PC-3 (cell line): Measurements from ENCODE around the gene PHETA1. TPM values are rescaled to one million over a fixed set of nuclear protein-coding genes. Genes with fewer than 3 reads are reported as not detected.

Source experiments
- ATAC-seq: fragments of 200-7000 bp; cut with Tn5 transposase; 2 replicates; pipeline ENCODE4 v1.9.1; 2020; ENCODE audit warnings: mild to moderate bottlenecking, moderate library complexity
- BruUV-seq: library from RNA; stranded (reverse); fragments of 400-500 nt; replicated peaks from 2 replicates; lab custom pipeline; 2021; lab: Mats Ljungman, UMichigan
- CTCF ChIA-PET: fragments of 300-600 bp; sonication (Branson Sonifier 250); formaldehyde crosslinking; loops from one replicate; lab custom pipeline; 2022; ENCODE audit warnings: antibody characterized with exemption; lab: Charles Lee
- POLR2A ChIA-PET: fragments of 300-600 bp; sonication (Branson Sonifier 250); formaldehyde crosslinking; loops from one replicate; lab custom pipeline; 2022; ENCODE audit warnings: antibody characterized with exemption; ENCODE audit not compliant: unreplicated experiment; lab: Charles Lee
- DNase-seq: peaks from one replicate; pipeline ENCODE4 v3.0.0-alpha.2; 2015
- H2AFZ ChIP-seq: fragments of 300-600 bp; sonication (generic); 2 replicates; pipeline ENCODE4 v1.6.0; 2016; ENCODE audit warnings: antibody characterized with exemption, low read length
- H3F3A ChIP-seq: fragments of 300-600 bp; sonication (generic); one replicate; pipeline ENCODE4 v1.6.0; 2017; ENCODE audit warnings: antibody characterized with exemption, low read length, control low read depth, mild to moderate bottlenecking; ENCODE audit not compliant: unreplicated experiment
- H3K27ac ChIP-seq: fragments of 300-600 bp; sonication (generic); 2 replicates; pipeline ENCODE4 v1.5.1; 2016; ENCODE audit warnings: mild to moderate bottlenecking, low read length
- H3K27me3 ChIP-seq: fragments of 300-600 bp; sonication (generic); 2 replicates; pipeline ENCODE4 v1.6.1; 2016; ENCODE audit warnings: low read length, mixed read lengths
- H3K36me3 ChIP-seq: fragments of 300-600 bp; sonication (generic); 2 replicates; pipeline ENCODE4 v1.6.1; 2016; ENCODE audit warnings: low read depth, mixed run types, low read length, mixed read lengths
- H3K4me1 ChIP-seq: fragments of 300-600 bp; sonication (generic); 2 replicates; pipeline ENCODE4 v1.5.1; 2016; ENCODE audit warnings: low read length; ENCODE audit not compliant: insufficient read depth
- H3K4me2 ChIP-seq: fragments of 300-600 bp; sonication (generic); 2 replicates; pipeline ENCODE4 v1.6.0; 2016; ENCODE audit warnings: low read length
- H3K4me3 ChIP-seq: fragments of 300-600 bp; sonication (generic); 2 replicates; pipeline ENCODE4 v1.5.1; 2016; ENCODE audit warnings: mild to moderate bottlenecking, low read length, mixed read lengths
- H3K79me2 ChIP-seq: fragments of 300-600 bp; sonication (generic); 2 replicates; pipeline ENCODE4 v1.6.1; 2017; ENCODE audit warnings: low read length, mixed read lengths
- H3K9ac ChIP-seq: fragments of 300-600 bp; sonication (generic); 2 replicates; pipeline ENCODE4 v1.6.0; 2016; ENCODE audit warnings: mild to moderate bottlenecking, low read length
- H3K9me2 ChIP-seq: fragments of 300-600 bp; sonication (generic); replicated peaks from 2 replicates; pipeline ENCODE4 v1.6.1; 2016; ENCODE audit warnings: mixed run types, low read length, mixed read lengths
- H3K9me3 ChIP-seq: fragments of 300-600 bp; sonication (generic); 2 replicates; pipeline ENCODE4 v1.6.1; 2016; ENCODE audit warnings: low read length, mixed read lengths
- H4K20me1 ChIP-seq: fragments of 300-600 bp; sonication (generic); 2 replicates; pipeline ENCODE4 v1.6.1; 2016; ENCODE audit warnings: low read length, mixed read lengths
- CTCF ChIP-seq: fragments of 300-600 bp; sonication (generic); conservative IDR thresholded peaks from 2 replicates; pipeline ENCODE4 v1.5.1; 2017; ENCODE audit warnings: antibody characterized with exemption, low read depth, mild to moderate bottlenecking, low read length
- EZH2 ChIP-seq: fragments of 300-600 bp; sonication (generic); IDR thresholded peaks from one replicate; pipeline ENCODE4 v1.6.1; 2017; ENCODE audit warnings: antibody characterized with exemption, mild to moderate bottlenecking, low read length; ENCODE audit not compliant: unreplicated experiment
- EZH2phosphoT487 ChIP-seq: fragments of 300-600 bp; sonication (generic); IDR thresholded peaks from 2 replicates; pipeline ENCODE4 v1.6.1; 2018; ENCODE audit warnings: mild to moderate bottlenecking, antibody characterized with exemption, low read length, borderline replicate concordance
- intact Hi-C: fragments of 100-400 bp; cut with micrococcal nuclease; formaldehyde crosslinking; loops from 2 replicates; pipeline ENCODE4 v1.9.0; 2023
- total RNA-seq: library from RNA; depleted of rRNA; stranded (reverse); fragments of >200 nt; gene quantifications from 2 replicates; pipeline ENCODE4 v1.2.3, GENCODE V29; 2014

PHETA1 gene
- total RNA-seq, 1 experiment from 2014 or later, result 18.6 TPM

- DNase-seq (peak; percentile 9), ATAC-seq (peak; percentile 10; the same call in 1 of the 2 replicates)
- Histone ChIP-seq H3K4me3 (peak overlapping the region; percentile 81), H3K36me3 (0 out of 2 replicates have a peak, but pooled peaks cover 2% of the 10 kb centered on the region), H2AFZ (peak overlapping the region; percentile 94), H3K79me2 (peaks cover 10% of the 10 kb centered on the region; the same call in 1 of the 2 replicates), H3K27ac (no peak overlapping the region), H3K9me3 (no peaks in the 10 kb centered on the region), H3K4me1 (peaks cover 12% of the 10 kb centered on the region), H3K9ac (peak overlapping the region; percentile 71; the same call in 1 of the 2 replicates), H3K9me2 (no peaks in the 10 kb centered on the region), H3F3A (no peaks in the 10 kb centered on the region), H4K20me1 (no peaks in the 10 kb centered on the region), H3K4me2 (peak overlapping the region; percentile 99), H3K27me3 (no peaks in the 10 kb centered on the region)
- intact Hi-C loops, result no loop called here
- TF ChIP-seq EZH2 (no peak), CTCF (no peak), EZH2phosphoT487 (no peak)
- BruUV-seq, result TSS peak; percentile 43
- ChIA-PET POLR2A (interaction anchor here (0.6 kb wide), 1 partner anchor 29 kb away, joined by 17 read pairs; no protein-coding TSS in a partner anchor), CTCF (interaction anchor here (0.6 kb wide), 1 partner anchor 68 kb away, joined by 3 read pairs; no protein-coding TSS in a partner anchor)
These were observed 1.2 kb downstream of the PHETA1 start for GRCh38 chr12:111367661-111368221.

GRCh38 chr12:111366583-111366982, 2.3 kb downstream of the PHETA1 start:
- Histone ChIP-seq H3F3A (no peaks in the 10 kb centered on the region), H3K79me2 (peaks cover 10% of the 10 kb centered on the region; the same call in 1 of the 2 replicates), H3K4me1 (peaks cover 12% of the 10 kb centered on the region), H3K4me2 (no peak overlapping the region), H3K36me3 (0 out of 2 replicates have a peak, but pooled peaks cover 2% of the 10 kb centered on the region), H4K20me1 (no peaks in the 10 kb centered on the region), H3K9me3 (no peaks in the 10 kb centered on the region), H3K27me3 (no peaks in the 10 kb centered on the region), H3K27ac (no peak overlapping the region), H3K9ac (no peak overlapping the region), H3K4me3 (no peak overlapping the region), H2AFZ (no peak overlapping the region), H3K9me2 (no peaks in the 10 kb centered on the region)
- CTCF ChIA-PET, result no interaction called here
- ATAC-seq, result no peak
- no peak for TF ChIP-seq CTCF
- no peak for TF ChIP-seq EZH2phosphoT487
- no peak for TF ChIP-seq EZH2
- no TSS peak for BruUV-seq
- POLR2A ChIA-PET, result no interaction called here
- intact Hi-C loops, result no loop called here
- DNase-seq, result no peak

- H3K4me3 ChIP-seq, result no peak overlapping the region
- H3F3A ChIP-seq, result no peaks in the 10 kb centered on the region
- H3K4me1 ChIP-seq, result peaks cover 12% of the 10 kb centered on the region
- H3K9me2 ChIP-seq, result no peaks in the 10 kb centered on the region
- 0 out of 2 replicates have a peak, but pooled peaks cover 2% of the 10 kb centered on the region for H3K36me3 ChIP-seq
- H3K27me3 ChIP-seq, result no peaks in the 10 kb centered on the region
- H3K9me3 ChIP-seq, result no peaks in the 10 kb centered on the region
- peaks cover 10% of the 10 kb centered on the region; the same call in 1 of the 2 replicates for H3K79me2 ChIP-seq
- no peak overlapping the region for H3K4me2 ChIP-seq
- POLR2A ChIA-PET, result no interaction called here
- CTCF ChIA-PET, result interaction anchor here (0.5 kb wide), 1 partner anchor 92 kb away, joined by 5 read pairs; no protein-coding TSS in a partner anchor
- ATAC-seq (no peak), DNase-seq (no peak)
- TF ChIP-seq EZH2phosphoT487 (no peak), EZH2 (no peak), CTCF (no peak)
- no TSS peak for BruUV-seq
- H2AFZ ChIP-seq, result no peak overlapping the region
- no peak overlapping the region for H3K9ac ChIP-seq
- intact Hi-C loops, result no loop called here
- no peak overlapping the region for H3K27ac ChIP-seq
- H4K20me1 ChIP-seq, result no peaks in the 10 kb centered on the region
These were observed 2.8 kb downstream of the PHETA1 start for GRCh38 chr12:111366075-111366474.
